A673 (cell line): ENCODE data around the gene OR5H14.

Source experiments
- CTCF ChIP-seq: fragments of 300-800, 200-600 bp; sonication (generic); conservative IDR thresholded peaks from 2 replicates; pipeline ENCODE4 v1.5.1; 2017; ENCODE audit warnings: low read depth, mild to moderate bottlenecking, antibody characterized with exemption, low read length, moderate library complexity, mixed read lengths
- EZH2 ChIP-seq: fragments of 200-600 bp; sonication (generic); IDR thresholded peaks from 2 replicates; pipeline ENCODE4 v1.6.1; 2017; ENCODE audit warnings: borderline replicate concordance, low read depth, mild to moderate bottlenecking, mixed read lengths, antibody characterized with exemption, low read length; ENCODE audit not compliant: poor library complexity, severe bottlenecking

DNA sequence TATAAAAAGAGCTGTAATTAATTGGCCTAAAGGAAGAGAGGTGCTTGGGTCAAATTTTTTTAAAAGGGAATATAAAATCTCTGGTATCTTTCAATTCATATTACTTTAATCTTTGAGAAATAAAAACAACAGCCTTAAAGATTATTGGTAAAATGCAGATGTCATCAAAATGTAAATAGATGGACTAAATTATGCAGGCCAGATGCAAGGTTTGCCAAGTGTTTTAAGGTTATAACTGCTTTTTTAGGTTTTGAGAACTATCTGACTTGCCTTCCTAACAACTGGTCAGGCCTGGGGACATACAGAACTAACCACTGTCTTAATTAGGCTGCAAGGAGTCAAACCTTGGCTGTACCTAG lies 36.8 kb upstream of the OR5H14 start:
- TF ChIP-seq EZH2: no peak
- TF ChIP-seq CTCF: no peak
